ENCODE measurements around the gene TOX2. TPM values are rescaled to one million over a fixed set of nuclear protein-coding genes. Genes with fewer than 3 reads are reported as not detected.

The TOX2 gene
- total and polyA plus RNA-seq, 2 donors from 2014 or later, result 4.7 to 5.9 TPM

DNA sequence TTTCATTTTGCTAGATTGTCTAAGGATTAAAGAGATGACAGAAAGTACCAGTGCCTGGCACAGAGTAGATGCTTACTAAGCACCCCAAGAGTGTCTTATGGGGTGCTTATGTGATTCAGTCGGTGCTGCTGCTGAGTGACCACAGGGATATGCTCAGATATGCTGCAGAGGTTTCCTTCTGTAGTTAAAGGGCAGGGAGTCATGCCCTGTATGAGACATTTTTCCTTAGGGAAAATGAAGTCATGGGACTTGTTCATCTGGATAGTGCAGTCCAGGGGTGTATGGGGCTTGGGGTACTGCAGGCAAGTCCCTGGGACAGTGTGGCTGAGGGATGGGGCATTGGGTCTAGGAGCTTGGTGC, 25.1 kb downstream of the TOX2 start:
- H3K4me1 ChIP-seq (ENCODE audit: control insufficient read depth in 2 of 3, insufficient read depth in 2 of 3, low read depth in 1 of 3, low read length in 3 of 3), result peaks cover 0 to 19% (median 12%) of the 10 kb centered on the region in 3 donors

DNA sequence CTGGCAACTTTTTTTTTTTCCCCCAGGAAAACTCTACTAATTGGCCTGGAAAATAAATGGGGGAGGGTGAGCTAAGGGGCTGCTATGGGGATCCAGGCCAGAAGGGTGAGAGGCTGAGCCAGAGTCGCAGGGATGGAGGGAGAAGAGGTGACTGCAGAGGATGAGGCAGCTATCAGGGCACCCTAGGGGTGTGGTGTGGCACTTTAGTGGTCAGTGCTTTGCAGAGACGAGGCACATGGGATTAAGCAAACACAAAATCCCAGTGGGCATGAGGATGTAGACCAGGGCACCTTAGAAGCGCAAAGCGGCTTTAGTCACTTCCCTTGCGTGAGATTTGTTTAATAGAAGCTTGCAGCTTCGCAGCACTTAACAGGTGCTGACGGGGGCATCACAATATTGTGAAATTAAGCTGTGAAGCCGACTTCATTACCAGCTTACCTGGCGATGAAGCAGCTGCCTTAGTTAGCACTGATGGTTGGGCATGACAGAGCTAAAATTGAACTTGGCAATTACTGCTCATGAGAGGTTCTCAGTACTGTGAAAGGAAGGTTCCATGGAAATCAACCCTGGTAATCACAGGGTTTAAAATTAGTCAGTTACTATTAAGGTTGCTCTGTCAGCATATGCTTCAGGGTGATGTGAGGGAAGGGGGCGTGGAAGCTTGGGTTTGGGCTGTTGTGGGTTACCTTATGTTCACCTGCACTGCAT, 26.0 kb downstream of the TOX2 start:
- DNase-seq (no peak), FAIRE-seq (no peak)
- no peak overlapping the region for H3K27ac ChIP-seq (ENCODE audit: low read depth in 2 of 2, low read length in 2 of 2)
- TF ChIP-seq, protein P1, sequence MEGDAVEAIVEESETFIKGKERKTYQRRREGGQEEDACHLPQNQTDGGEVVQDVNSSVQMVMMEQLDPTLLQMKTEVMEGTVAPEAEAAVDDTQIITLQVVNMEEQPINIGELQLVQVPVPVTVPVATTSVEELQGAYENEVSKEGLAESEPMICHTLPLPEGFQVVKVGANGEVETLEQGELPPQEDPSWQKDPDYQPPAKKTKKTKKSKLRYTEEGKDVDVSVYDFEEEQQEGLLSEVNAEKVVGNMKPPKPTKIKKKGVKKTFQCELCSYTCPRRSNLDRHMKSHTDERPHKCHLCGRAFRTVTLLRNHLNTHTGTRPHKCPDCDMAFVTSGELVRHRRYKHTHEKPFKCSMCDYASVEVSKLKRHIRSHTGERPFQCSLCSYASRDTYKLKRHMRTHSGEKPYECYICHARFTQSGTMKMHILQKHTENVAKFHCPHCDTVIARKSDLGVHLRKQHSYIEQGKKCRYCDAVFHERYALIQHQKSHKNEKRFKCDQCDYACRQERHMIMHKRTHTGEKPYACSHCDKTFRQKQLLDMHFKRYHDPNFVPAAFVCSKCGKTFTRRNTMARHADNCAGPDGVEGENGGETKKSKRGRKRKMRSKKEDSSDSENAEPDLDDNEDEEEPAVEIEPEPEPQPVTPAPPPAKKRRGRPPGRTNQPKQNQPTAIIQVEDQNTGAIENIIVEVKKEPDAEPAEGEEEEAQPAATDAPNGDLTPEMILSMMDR (IDR thresholded peaks at IDR 0.05; ENCODE audit: borderline replicate concordance, extremely low read depth, insufficient read depth), result no peak
- H3K9me3 ChIP-seq (ENCODE audit: control insufficient read depth in 2 of 3, insufficient read depth in 1 of 3, low read length in 3 of 3), result no peaks in the 10 kb centered on the region
- intact Hi-C loops (cut with DNase I), result no loop called here
- no peaks in the 10 kb centered on the region for H3K36me3 ChIP-seq (ENCODE audit: control insufficient read depth in 2 of 3, insufficient read depth in 3 of 3, low read length in 3 of 3)
- H3K4me3 ChIP-seq (ENCODE audit: low read length in 3 of 3), result no peak overlapping the region
- H3K27me3 ChIP-seq (ENCODE audit: control insufficient read depth, insufficient read depth, low read length), result no peaks in the 10 kb centered on the region
- peaks cover 0 to 19% (median 12%) of the 10 kb centered on the region in 3 donors for H3K4me1 ChIP-seq (ENCODE audit: control insufficient read depth in 2 of 3, insufficient read depth in 2 of 3, low read depth in 1 of 3, low read length in 3 of 3)
- H3K9ac ChIP-seq (ENCODE audit: low read length in 3 of 3), result no peak overlapping the region

More for the DNA sequence above, 25.1 kb downstream of the TOX2 start:
- Histone ChIP-seq H3K27me3 (ENCODE audit: control insufficient read depth, insufficient read depth, low read length) (no peaks in the 10 kb centered on the region), H3K9ac (ENCODE audit: low read length in 3 of 3) (no peak overlapping the region), H3K27ac (ENCODE audit: low read depth in 2 of 2, low read length in 2 of 2) (no peak overlapping the region), H3K4me3 (ENCODE audit: low read length in 3 of 3) (no peak overlapping the region), H3K36me3 (ENCODE audit: control insufficient read depth in 2 of 3, insufficient read depth in 3 of 3, low read length in 3 of 3) (no peaks in the 10 kb centered on the region), H3K9me3 (ENCODE audit: control insufficient read depth in 2 of 3, insufficient read depth in 1 of 3, low read length in 3 of 3) (no peaks in the 10 kb centered on the region)
- FAIRE-seq, result no peak
- intact Hi-C loops (cut with DNase I), result no loop called here
- TF ChIP-seq, protein P1 (IDR thresholded peaks at IDR 0.05; ENCODE audit: borderline replicate concordance, extremely low read depth, insufficient read depth), result no peak
- no peak for DNase-seq

DNA sequence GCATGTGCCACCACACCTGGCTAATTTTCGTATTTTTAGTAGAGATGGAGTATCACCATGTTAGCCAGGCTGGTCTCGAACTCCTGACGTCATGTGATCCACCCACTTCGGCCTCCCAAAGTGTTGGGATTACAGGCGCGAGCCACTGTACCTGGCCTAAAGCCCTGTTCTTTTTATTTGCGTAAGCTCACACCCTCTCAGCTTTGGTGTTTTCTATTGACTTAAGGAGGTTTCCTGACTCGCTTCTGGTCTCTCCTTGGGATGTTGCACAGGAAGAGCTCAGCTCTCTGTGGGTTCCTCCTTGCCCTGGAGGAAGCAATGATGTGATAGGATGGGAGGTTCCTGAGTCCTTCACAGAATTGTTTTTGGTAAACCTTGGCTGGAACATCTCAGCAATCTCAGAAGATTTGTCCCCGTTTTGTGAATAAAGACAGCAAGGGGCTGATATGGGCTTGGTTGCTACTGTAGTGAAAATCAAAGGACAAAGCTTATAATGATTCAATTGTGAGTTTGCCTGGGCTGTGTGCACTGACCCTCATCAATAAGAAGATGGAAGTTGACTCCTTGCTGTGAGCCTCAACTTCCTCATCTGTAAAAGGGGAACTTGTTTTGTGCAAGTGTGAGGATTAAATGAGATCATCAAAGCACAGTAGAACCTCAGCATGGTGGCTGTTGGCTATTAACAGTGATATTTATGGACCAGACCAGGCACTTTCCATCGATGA, 27.0 kb downstream of the TOX2 start:
- DNase-seq (peak in 1 of 5 donors; percentile 49), FAIRE-seq (no peak)
- TF ChIP-seq, protein P1 (IDR thresholded peaks at IDR 0.05; ENCODE audit: borderline replicate concordance, extremely low read depth, insufficient read depth), result no peak
- intact Hi-C loops (cut with DNase I), result no loop called here
- H3K27me3 ChIP-seq (ENCODE audit: control insufficient read depth, insufficient read depth, low read length), result no peaks in the 10 kb centered on the region
- no peaks in the 10 kb centered on the region for H3K9me3 ChIP-seq (ENCODE audit: control insufficient read depth in 2 of 3, insufficient read depth in 1 of 3, low read length in 3 of 3)
- H3K4me3 ChIP-seq (ENCODE audit: low read length in 3 of 3), result no peak overlapping the region
- H3K4me1 ChIP-seq (ENCODE audit: control insufficient read depth in 2 of 3, insufficient read depth in 2 of 3, low read depth in 1 of 3, low read length in 3 of 3), result peaks cover 0 to 19% (median 12%) of the 10 kb centered on the region in 3 donors
- no peak overlapping the region for H3K9ac ChIP-seq (ENCODE audit: low read length in 3 of 3)
- H3K27ac ChIP-seq (ENCODE audit: low read depth in 2 of 2, low read length in 2 of 2), result peak overlapping the region; percentile 19 to 23
- H3K36me3 ChIP-seq (ENCODE audit: control insufficient read depth in 2 of 3, insufficient read depth in 3 of 3, low read length in 3 of 3), result no peaks in the 10 kb centered on the region
